Left renal cortex interstitium (tissue), 4 donors: Measurements from ENCODE around the gene DENND5B. TPM values are rescaled to one million over a fixed set of nuclear protein-coding genes. Genes with fewer than 3 reads are reported as not detected.
"Not testable (repeated sequence)": the region's sequence is repeated elsewhere in the genome, so short reads cannot be mapped to it uniquely, and the experiment has no call there.

Source experiments
- DNase-seq, 4 donors: peaks; one replicate each; pipeline ENCODE4 v3.0.0-alpha.2; 2013; ENCODE audit warnings: low read depth in 4 of 4, low spot score in 2 of 4, missing footprints in 1 of 4
- polyA plus RNA-seq, 4 donors: library from polyadenylated mRNA; unstranded; fragments of 120-200 nt; gene quantifications; one replicate each; pipeline ENCODE4 v1.2.1, GENCODE V29; 2013; ENCODE audit not compliant: insufficient read length in 4 of 4

The DENND5B gene
- polyA plus RNA-seq, 4 donors = 27.0 to 31.2 (median 27.4) TPM

- no peak for DNase-seq
Observed at GRCh38 chr12:31508436-31509150, 82.3 kb downstream of the DENND5B start.

DNA sequence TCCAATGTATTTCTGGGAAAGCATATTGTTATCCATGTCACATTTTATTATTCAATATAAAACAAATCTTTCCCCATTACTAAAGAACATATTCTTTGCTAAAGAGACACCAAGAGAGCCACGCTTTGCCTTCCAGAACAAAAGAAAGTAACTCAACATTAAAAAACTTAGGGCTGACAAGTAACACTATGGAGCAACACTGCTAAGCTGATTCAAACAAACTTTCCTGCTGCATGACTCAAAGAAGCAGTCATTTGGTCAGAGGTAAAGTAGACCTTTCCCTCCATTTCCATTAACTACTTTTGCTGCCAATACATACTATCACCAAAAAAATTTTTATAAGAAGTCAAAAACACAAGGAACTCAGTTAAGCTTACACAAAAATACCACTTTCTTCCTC is 83.0 kb downstream of the DENND5B start:
- no peak for DNase-seq

GRCh38 chr12:31506515-31507306 is 84.2 kb downstream of the DENND5B start:
- DNase-seq = no peak

DNA sequence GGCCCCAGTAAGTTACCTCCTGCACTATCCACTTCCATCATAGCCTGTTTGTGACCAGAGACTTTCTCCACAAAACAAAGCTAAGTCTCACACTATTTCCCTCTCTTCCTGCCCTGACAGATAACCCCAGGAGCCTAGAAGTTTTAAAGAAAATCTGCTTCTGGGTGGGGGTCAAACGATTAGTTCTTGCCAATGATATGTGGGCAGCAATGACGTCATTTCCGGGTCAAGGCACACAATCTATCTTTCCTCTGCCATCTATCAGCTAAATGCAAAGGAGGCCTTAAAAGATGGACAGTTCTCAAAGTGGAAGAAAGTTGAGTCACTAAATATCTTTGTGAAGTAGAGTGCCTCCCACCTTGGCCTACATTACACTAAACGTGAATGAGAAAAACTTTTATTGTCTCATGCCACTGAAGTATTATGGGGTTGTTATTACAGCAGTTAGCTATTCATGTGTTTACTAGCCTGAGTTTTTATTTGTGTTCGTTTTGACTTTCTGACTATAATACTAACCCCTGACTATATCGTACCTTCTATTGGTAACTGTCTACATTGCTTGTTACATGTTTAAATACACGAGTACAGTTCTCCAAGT is 86.2 kb downstream of the DENND5B start:
- DNase-seq = no peak

GRCh38 chr12:31501014-31501413 is 89.9 kb downstream of the DENND5B start:
- DNase-seq = not testable (repeated sequence)

DNA sequence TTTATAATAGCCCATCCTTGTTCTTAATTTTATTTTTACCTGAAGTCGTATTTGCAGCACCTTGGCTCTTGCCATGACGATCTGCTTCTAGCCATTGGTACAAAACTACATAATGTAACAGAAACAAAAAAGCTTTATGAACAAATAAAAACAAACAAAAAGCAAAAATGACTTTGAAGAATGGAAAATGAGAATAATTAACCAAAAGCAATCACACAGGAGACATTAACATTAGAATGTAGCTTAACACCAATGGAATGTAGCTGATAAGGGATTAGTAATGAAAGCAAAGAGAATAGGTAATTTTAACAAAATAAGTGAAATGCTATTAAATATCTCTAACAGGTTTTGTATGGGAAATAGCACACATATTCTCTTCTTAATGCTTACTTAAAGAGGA is 91.4 kb downstream of the DENND5B start:
- no peak for DNase-seq

DNA sequence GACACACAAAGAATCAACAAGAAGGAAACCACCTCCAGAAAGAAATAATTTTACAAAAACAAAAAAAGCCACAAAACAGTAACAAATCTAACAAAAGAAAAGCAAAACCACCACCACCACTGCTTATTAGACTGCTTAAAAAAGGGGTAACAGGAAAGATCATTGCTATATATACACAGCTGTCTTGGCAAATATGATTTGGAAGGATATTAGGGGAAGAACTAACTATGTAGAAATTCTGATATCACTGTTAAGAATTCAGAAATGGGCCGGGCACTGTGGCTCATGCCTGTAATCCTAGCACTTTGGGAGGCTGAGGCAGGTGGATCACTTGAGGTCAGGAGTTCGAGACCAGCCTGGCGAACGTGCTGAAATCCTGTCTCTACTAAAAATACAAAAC is 92.5 kb downstream of the DENND5B start:
- DNase-seq = no peak

- DNase-seq = no peak
Observed at GRCh38 chr12:31496257-31496656, 94.7 kb downstream of the DENND5B start.

DNA sequence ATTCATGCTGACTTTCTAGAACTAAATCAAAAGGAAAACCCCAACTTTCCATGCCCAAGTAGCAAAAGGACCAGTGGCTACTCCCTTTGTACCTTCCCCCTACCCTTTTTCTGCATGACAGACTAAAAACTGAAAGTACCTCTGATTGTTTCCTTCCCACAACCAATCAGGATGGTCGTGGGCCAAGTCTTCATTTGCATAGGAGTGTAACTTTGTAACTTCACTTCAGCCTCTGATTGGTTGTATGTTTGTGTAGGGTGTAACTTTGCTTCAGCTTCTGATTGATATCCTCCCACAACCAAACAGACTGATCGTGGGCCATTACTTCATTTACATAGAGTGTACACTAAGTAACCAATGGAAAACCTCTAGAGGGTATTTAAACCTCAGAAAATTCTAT is 96.5 kb downstream of the DENND5B start:
- DNase-seq = no peak

GRCh38 chr12:31492599-31493196 is 98.2 kb downstream of the DENND5B start:
- DNase-seq = no peak

- peak in 2 of 4 donors; percentile 58 to 77 for DNase-seq
Observed at GRCh38 chr12:31491841-31492598, 98.9 kb downstream of the DENND5B start.

DNA sequence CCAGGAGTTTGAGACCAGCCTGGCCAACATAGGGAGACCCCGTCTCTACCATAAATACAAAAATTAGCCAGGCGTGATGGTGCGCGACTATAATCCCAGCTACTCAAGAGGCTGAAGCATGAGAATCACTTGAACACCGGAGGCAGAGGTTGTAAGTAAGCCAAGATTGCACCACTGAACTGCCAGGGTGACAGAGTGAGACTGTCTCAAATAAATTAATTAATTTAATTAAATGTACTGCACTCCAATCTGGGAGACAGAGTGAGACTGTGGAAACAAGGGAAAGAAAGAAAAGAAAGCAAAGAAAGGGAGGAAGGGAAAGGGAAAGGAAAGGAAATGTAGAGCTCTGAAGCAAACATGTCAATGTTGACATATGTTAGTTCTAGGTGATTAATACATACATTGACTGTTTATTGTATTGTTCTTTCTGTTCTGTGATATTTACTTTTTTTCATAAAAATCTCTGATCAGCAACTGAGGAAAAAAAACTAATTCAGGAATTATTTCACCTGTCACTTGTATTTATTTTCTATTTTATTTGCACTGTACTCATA is 99.6 kb downstream of the DENND5B start:
- DNase-seq = no peak

GRCh38 chr12:31488737-31489338 is 102.1 kb downstream of the DENND5B start:
- DNase-seq = no peak

- DNase-seq = no peak
Observed at GRCh38 chr12:31485571-31485970, 105.4 kb downstream of the DENND5B start.

DNA sequence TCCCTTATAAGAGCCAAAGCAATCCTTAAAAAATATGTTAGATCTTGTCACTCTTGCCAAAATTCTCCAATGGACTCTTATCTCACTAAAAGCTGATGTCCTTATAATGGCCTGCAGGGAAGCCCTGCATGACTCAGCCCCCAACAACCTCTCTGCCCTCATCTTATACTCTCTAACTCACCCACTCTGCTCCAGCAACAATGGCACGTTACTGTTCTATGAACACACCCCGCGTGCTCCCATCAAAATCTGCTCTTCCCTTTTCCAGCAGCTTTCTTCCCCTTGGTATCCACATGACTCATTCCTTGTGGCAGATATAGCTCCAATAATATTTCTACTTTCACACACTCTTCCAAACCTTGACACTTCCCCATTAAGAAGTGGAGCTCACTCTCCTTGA is 108.1 kb downstream of the DENND5B start:
- no peak for DNase-seq

GRCh38 chr12:31481415-31481814 is 109.5 kb downstream of the DENND5B start:
- DNase-seq = no peak

DNA sequence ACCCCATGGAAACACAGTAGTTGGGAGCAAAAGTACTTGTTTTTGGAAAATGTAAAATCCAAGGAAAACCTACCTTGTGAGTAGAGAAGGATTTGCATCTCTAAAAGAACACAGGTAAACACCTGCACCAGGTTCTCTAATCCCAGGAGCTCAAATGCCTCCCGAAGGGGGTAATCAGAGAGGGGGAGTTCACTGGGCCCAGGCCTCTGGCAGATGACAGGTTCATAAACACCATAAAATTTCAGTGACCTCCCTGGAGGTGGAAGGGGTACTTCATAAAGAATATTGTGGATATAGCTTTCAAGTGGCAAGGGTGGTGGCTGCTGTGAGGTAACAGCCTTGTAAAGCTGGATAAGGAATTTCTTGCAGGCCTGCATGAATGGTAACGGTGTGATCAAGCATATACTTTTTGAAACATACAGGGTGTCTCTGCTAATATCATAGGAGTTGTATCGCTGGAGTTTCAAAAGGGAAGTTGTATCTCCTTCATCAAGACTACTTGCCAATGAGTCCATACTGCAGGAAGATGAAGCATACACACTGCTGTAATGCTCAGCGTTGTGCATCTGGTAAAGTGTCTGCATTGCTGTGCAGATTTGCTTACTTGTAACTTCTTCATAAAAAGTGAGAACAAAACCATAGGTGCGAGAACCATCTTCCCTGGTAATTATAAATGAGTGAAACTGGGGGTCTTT is 111.3 kb downstream of the DENND5B start:
- DNase-seq = no peak

DNA sequence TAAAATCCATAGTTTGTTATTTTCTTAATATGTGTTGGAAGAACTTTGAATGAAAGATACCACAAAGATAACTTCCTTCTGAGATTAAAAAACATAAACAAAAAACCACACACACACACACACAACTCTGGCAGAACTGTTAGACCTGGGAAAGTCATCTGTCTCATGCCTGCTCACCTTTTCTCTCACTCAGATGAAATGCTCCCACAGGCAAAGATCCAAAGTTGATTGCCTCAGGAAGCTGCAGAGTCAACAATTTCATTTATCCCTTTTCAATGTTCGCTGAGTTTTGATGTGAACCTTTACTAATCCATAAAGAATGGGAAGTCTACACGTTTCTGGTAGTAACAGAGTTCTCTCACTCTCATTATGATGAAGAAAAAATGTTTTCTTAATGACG is 112.0 kb downstream of the DENND5B start:
- no peak for DNase-seq

GRCh38 chr12:31478425-31478824 is 112.5 kb downstream of the DENND5B start:
- DNase-seq = no peak
